NCI-H2081 treated with DMSO at 0.1 percent for 48 hours (cell line): Measurements from ENCODE around the gene DCAF5.

Experiments
- DNase-seq: peaks from one replicate; lab custom pipeline; 2025; lab: John Stamatoyannopoulos, UW

Gene DCAF5

GRCh38 chr14:69139743-69140142, 13.2 kb downstream of the DCAF5 start:
- DNase-seq = no peak

GRCh38 chr14:69137843-69138535, 14.9 kb downstream of the DCAF5 start:
- DNase-seq = no peak

GRCh38 chr14:69137416-69137815, 15.5 kb downstream of the DCAF5 start:
- no peak for DNase-seq

GRCh38 chr14:69135133-69135532, 17.8 kb downstream of the DCAF5 start:
- no peak for DNase-seq

GRCh38 chr14:69133206-69134125, 19.5 kb downstream of the DCAF5 start:
- no peak for DNase-seq

- no peak for DNase-seq
These were observed 20.3 kb downstream of the DCAF5 start for GRCh38 chr14:69132513-69133181.

GRCh38 chr14:69131176-69131575, 21.7 kb downstream of the DCAF5 start:
- no peak for DNase-seq

- DNase-seq = peak; percentile 51
These were observed 23.5 kb downstream of the DCAF5 start for GRCh38 chr14:69129264-69129880.

- no peak for DNase-seq
These were observed 34.6 kb downstream of the DCAF5 start for GRCh38 chr14:69118305-69118704.

GRCh38 chr14:69117020-69117767, 35.7 kb downstream of the DCAF5 start:
- DNase-seq = no peak

GRCh38 chr14:69115407-69116185, 37.3 kb downstream of the DCAF5 start:
- no peak for DNase-seq

GRCh38 chr14:69114763-69115162, 38.2 kb downstream of the DCAF5 start:
- no peak for DNase-seq

GRCh38 chr14:69108358-69108757, 44.6 kb downstream of the DCAF5 start:
- no peak for DNase-seq

GRCh38 chr14:69107407-69108003, 45.4 kb downstream of the DCAF5 start:
- peak; percentile 6 for DNase-seq

- DNase-seq = no peak
These were observed 46.5 kb downstream of the DCAF5 start for GRCh38 chr14:69106451-69106850.

GRCh38 chr14:69105326-69105725, 47.6 kb downstream of the DCAF5 start:
- no peak for DNase-seq

GRCh38 chr14:69101331-69101826, 51.5 kb downstream of the DCAF5 start:
- no peak for DNase-seq

GRCh38 chr14:69097974-69098373, 54.9 kb downstream of the DCAF5 start:
- DNase-seq = no peak

GRCh38 chr14:69096781-69097475, 56.0 kb downstream of the DCAF5 start:
- no peak for DNase-seq
